Naive thymus-derived CD8-positive, alpha-beta T cell (primary cell): ENCODE data around the gene PTK6. TPM values are rescaled to one million over a fixed set of nuclear protein-coding genes. Genes with fewer than 3 reads are reported as not detected.

ENCODE experiments used
- ATAC-seq, 2 donors: fragments of 150-1000 bp; cut with Tn5 transposase in 1 of 2; sonication (Bioruptor Pico), chemical (Tn5 transposase) in 1 of 2; 1 replicate in 1 of 2; 2 replicates in 1 of 2; pipeline ENCODE4 v1.10.0; 2021; ENCODE audit warnings: mild to moderate bottlenecking in 2 of 2, moderate library complexity in 2 of 2
- POLR2A ChIA-PET: fragments of 350-600 bp; sonication (Branson Sonifier 250); formaldehyde crosslinking; loops from one replicate; lab custom pipeline; 2021; ENCODE audit warnings: antibody characterized with exemption; lab: Charles Lee
- DNase-seq, 10 donors: peaks; one replicate each; pipeline versions ENCODE4 v3.0.0 to v3.0.0-alpha.2; 2020 to 2022
- H3K27ac Mint-ChIP-seq, 10 donors: one replicate each; pipeline ENCODE4 v1.8.0; 2020 to 2022; ENCODE audit warnings: mild to moderate bottlenecking in 10 of 10, mixed read lengths in 10 of 10, moderate library complexity in 4 of 10, inconsistent platforms in 1 of 10
- H3K27me3 Mint-ChIP-seq, 5 donors: one replicate each; pipeline ENCODE4 v1.8.0; 2021 to 2022; ENCODE audit warnings: mixed read lengths in 5 of 5
- H3K36me3 Mint-ChIP-seq, 3 donors: one replicate each; pipeline ENCODE4 v1.8.0; 2020 to 2022; ENCODE audit warnings: mixed read lengths in 3 of 3, mild to moderate bottlenecking in 2 of 3, inconsistent platforms in 1 of 3
- H3K4me1 Mint-ChIP-seq, 4 donors: one replicate each; pipeline ENCODE4 v1.8.0; 2021 to 2022; ENCODE audit warnings: mixed read lengths in 4 of 4
- H3K4me3 Mint-ChIP-seq, 10 donors: one replicate each; pipeline ENCODE4 v1.8.0; 2020 to 2022; ENCODE audit warnings: mild to moderate bottlenecking in 10 of 10, mixed read lengths in 10 of 10, moderate library complexity in 6 of 10, inconsistent platforms in 1 of 10
- H3K9me3 Mint-ChIP-seq, 9 donors: one replicate each; pipeline ENCODE4 v1.8.0; 2020 to 2022; ENCODE audit warnings: mixed read lengths in 9 of 9, mild to moderate bottlenecking in 3 of 9, inconsistent platforms in 1 of 9, moderate library complexity in 1 of 9
- polyA plus RNA-seq, 3 donors: library from polyadenylated mRNA; unstranded; fragments of 300-500 nt; fragmentation: Illumina TruSeq; gene quantifications; one replicate each; pipeline ENCODE4 v1.2.3, GENCODE V29; 2021
- total RNA-seq, 8 experiments: library from RNA in 2 of 8; stranded (reverse) in 2 of 8; gene quantifications; one replicate each; pipeline ENCODE4 v1.2.3 and lab custom pipeline; 2021 to 2026

PTK6 gene
- total and polyA plus RNA-seq, 5 experiments from 2014 or later: 0.09 to 0.44 (median 0.16) TPM

DNA sequence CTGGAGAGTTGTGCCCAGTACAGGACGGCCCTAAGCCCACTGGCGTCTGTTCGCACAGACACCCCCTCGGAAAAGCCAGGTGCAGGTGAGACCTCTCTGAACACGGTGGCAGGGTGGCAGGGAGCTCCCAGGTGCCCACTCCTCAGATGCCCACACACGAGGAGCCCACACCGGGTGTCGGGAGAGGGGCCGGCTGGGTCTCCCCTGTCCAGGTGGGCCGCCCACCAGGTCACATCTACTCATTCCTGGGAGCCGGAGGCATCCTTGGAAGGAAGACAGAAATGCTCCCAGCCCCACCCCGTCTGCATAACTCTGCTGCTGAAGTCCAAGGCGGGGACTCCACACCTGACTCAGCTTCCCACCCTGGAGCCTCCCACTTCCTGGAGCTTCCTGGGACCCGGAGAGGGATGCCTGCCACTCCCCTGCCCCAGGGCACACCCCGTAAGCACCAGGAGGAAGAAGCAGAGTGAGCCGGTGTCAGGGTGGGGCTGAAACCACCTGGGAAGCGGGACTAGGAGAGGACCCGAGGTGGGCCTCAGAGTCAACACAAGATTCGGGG is 7.9 kb upstream of the PTK6 start:
- peaks cover 0 to 16% (median 0%) of the 10 kb centered on the region in 5 donors for H3K27me3 Mint-ChIP-seq
- peak overlapping the region in 2 of 10 donors; percentile 77 to 83 for H3K27ac Mint-ChIP-seq
- H3K9me3 Mint-ChIP-seq: no peaks in the 10 kb centered on the region
- no peak for ATAC-seq
- POLR2A ChIA-PET: interaction anchor here (0.7 to 1.8 kb wide), 2 partner anchors 24 to 84 kb away, joined by 3 to 5 read pairs; partner anchors contain the start of gene PPDPF
- no peaks in the 10 kb centered on the region for H3K36me3 Mint-ChIP-seq
- no peak overlapping the region for H3K4me3 Mint-ChIP-seq
- no peak for DNase-seq
- H3K4me1 Mint-ChIP-seq: peaks cover 7 to 22% (median 11%) of the 10 kb centered on the region in 4 donors

DNA sequence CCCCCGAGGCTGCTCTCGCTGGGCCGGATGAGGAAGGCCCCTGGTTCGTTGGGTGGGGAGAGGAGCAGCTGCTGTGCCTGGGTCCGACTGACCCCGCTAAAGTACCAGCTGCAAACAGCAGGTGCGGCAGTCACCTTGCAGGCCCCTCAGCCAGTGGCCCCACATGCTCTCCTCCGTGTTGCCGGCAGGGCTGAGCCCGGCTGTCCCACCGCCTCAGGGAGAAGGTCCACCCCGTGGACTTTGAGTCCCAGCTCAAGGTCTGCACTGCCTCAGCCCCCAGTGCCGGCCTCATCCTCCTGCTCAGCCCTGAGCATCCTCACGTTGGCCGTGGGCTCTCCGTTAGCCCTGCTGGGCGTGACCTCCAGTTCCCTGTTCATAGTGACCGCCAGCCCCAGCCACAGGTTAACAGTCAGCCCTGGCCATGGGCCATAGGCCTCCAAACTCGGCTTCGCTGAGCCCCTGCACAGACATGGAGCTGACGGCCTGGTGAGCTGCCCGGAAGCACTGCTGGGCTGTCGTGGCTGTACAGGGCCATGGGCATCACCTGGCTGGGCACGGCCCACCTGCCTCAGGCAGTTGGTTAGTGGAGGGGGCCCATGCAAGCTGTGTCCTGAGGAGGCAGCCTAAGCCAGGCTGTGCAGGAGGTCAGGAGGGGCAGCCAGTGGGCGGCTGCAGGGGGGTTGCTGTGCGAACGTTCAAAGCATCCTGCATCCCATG is 7.2 kb upstream of the PTK6 start:
- H3K4me1 Mint-ChIP-seq: peaks cover 6 to 16% (median 12%) of the 10 kb centered on the region in 4 donors
- H3K27me3 Mint-ChIP-seq: peaks cover 0 to 11% (median 0%) of the 10 kb centered on the region in 5 donors
- ATAC-seq (no peak), DNase-seq (no peak)
- POLR2A ChIA-PET: interaction anchor here (1.8 kb wide), 1 partner anchor 23 kb away, joined by 5 read pairs; the partner anchor contains the start of gene PPDPF
- H3K4me3 Mint-ChIP-seq: peak overlapping the region in 1 of 10 donors; percentile 24
- no peaks in the 10 kb centered on the region for H3K9me3 Mint-ChIP-seq
- H3K27ac Mint-ChIP-seq: no peak overlapping the region
- no peaks in the 10 kb centered on the region for H3K36me3 Mint-ChIP-seq

DNA sequence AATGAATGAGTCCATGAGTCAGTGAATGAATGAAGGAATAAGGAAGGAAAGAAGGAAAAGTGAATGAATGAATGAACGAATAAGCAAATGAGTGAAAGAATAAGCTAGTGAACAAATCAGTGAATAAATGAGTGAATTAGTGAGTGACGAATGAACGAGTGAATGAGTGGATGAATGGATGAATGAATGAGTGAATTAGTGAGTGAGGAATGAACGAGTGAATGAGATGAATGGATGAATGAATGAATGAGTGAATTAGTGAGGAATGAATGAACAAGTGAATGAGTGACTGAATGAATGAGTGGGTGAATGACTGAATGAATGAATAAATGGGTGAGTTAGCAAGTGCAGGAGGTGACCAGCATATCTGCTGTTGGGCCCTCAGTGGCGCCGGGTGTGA is 6.6 kb upstream of the PTK6 start:
- Mint-ChIP-seq H3K4me3 (no peak overlapping the region), H3K9me3 (no peaks in the 10 kb centered on the region), H3K4me1 (peaks cover 5 to 13% (median 10%) of the 10 kb centered on the region in 4 donors), H3K27me3 (peaks cover 0 to 8% (median 0%) of the 10 kb centered on the region in 5 donors), H3K27ac (no peak overlapping the region), H3K36me3 (no peaks in the 10 kb centered on the region)
- POLR2A ChIA-PET: no interaction called here
- ATAC-seq: no peak
- DNase-seq: no peak

DNA sequence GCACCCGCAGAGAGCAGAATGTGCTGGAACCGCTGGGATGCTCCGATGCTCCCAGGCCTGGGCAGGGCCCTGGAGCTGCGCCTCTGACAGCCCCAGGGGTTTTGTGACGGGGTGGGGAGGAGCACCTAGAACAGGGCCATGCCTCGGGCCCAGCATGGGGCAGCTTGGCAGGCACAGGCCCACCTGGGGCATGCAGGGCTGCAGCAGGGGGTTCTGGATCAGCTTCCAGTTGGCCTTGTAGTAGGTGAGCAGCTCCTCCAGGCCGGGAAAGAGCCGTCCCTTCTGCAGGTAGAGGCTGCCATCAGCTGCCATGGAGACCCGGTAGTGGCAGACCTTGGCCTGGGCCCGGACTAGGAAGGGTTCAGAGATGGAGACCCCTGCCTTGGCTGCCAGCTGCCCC is 6.0 kb upstream of the PTK6 start:
- Mint-ChIP-seq H3K4me1 (peaks cover 4 to 13% (median 11%) of the 10 kb centered on the region in 4 donors), H3K36me3 (no peaks in the 10 kb centered on the region), H3K27ac (no peak overlapping the region), H3K9me3 (no peaks in the 10 kb centered on the region), H3K4me3 (no peak overlapping the region), H3K27me3 (peaks cover 0 to 5% (median 0%) of the 10 kb centered on the region in 5 donors)
- DNase-seq (no peak), ATAC-seq (no peak)
- POLR2A ChIA-PET: no interaction called here

DNA sequence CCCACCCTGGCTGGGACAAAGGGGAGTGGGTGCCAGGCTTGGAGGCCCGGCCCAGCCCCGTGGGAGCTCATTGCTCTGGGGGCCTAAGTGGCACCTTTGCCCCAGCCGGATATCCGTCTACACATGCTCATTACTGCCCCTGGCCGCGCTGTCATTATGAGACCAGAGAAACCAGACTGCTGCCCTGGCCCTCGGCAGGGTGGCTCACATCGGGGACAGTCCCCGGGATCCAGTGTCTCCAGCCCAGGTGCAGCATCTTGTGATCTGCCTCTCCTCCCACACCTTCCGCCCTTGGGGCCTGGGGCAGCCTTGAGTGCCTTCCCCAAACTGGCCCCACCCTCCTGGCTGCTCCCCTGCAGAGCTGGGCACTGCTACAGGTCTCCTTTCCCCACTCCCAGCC is 5.5 kb upstream of the PTK6 start:
- ATAC-seq (no peak), DNase-seq (no peak)
- POLR2A ChIA-PET: interaction anchor here (0.9 to 1.7 kb wide), 2 partner anchors 9 to 439 kb away, joined by 4 to 5 read pairs; no protein-coding TSS in a partner anchor
- H3K27me3 Mint-ChIP-seq: peaks cover 0 to 2% (median 0%) of the 10 kb centered on the region in 5 donors
- no peaks in the 10 kb centered on the region for H3K9me3 Mint-ChIP-seq
- peaks cover 7 to 17% (median 14%) of the 10 kb centered on the region in 4 donors for H3K4me1 Mint-ChIP-seq
- no peak overlapping the region for H3K4me3 Mint-ChIP-seq
- H3K36me3 Mint-ChIP-seq: no peaks in the 10 kb centered on the region
- no peak overlapping the region for H3K27ac Mint-ChIP-seq

DNA sequence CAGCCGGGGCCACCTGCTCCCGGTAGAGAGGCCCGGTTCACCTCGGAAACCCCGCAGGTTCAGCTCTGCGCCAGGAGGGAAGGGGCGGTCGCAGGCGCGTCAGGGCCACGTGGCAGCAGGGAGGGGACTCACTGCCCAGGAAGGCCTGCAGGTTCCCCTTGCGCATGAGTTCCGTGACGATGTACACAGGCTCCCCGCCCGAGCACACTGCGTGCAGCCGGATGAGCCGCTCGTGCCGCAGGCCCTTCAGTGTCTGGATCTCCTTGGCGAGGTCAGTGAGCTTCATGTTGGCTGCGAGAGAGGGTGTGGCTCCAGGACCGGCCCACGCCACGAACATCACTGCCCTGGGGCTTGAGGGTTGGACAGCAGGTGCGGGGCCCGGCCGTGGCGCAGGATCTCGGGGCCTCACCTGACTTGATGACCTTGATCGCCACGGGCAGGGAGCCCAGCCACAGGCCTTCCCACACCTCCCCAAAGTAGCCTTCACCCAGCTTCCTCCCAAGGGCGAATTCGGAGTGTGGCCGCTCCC is 4.9 kb upstream of the PTK6 start:
- ATAC-seq (no peak), DNase-seq (no peak)
- Mint-ChIP-seq H3K4me1 (peaks cover 9 to 23% (median 16%) of the 10 kb centered on the region in 4 donors), H3K9me3 (no peaks in the 10 kb centered on the region), H3K4me3 (no peak overlapping the region), H3K27me3 (peaks cover 0 to 2% (median 0%) of the 10 kb centered on the region in 5 donors), H3K27ac (no peak overlapping the region), H3K36me3 (no peaks in the 10 kb centered on the region)
- POLR2A ChIA-PET: interaction anchor here (0.9 to 1.7 kb wide), 3 partner anchors 10 to 439 kb away, joined by 3 to 5 read pairs (median 4); partner anchors contain the start of gene HELZ2

DNA sequence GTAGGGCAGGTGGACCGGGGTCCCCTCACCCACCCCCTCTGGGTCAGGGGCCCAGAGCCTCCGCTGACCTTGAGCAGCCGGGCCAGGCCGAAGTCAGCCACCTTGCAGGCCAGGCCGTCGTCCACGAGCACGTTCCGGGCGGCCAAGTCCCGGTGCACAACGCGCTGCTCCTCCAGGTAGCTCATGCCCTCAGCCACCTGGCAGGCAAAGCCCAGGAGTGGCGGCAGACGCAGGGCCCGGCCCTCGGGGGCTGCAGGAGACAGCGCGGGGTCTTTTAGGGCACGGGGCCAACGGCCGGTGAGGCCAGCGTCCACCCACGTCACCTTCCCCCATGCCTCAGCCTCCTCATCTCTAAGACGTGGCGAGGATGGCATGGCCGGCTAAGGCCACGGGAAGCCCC is 4.2 kb upstream of the PTK6 start:
- no peak overlapping the region for H3K27ac Mint-ChIP-seq
- ATAC-seq (no peak), DNase-seq (no peak)
- peaks cover 11 to 30% (median 19%) of the 10 kb centered on the region in 4 donors for H3K4me1 Mint-ChIP-seq
- no peaks in the 10 kb centered on the region for H3K27me3 Mint-ChIP-seq
- POLR2A ChIA-PET: interaction anchor here (1.2 to 1.7 kb wide), 2 partner anchors 11 to 32 kb away, joined by 3 to 5 read pairs; partner anchors contain the start of gene HELZ2
- H3K9me3 Mint-ChIP-seq: no peaks in the 10 kb centered on the region
- H3K4me3 Mint-ChIP-seq: no peak overlapping the region
- H3K36me3 Mint-ChIP-seq: no peaks in the 10 kb centered on the region

DNA sequence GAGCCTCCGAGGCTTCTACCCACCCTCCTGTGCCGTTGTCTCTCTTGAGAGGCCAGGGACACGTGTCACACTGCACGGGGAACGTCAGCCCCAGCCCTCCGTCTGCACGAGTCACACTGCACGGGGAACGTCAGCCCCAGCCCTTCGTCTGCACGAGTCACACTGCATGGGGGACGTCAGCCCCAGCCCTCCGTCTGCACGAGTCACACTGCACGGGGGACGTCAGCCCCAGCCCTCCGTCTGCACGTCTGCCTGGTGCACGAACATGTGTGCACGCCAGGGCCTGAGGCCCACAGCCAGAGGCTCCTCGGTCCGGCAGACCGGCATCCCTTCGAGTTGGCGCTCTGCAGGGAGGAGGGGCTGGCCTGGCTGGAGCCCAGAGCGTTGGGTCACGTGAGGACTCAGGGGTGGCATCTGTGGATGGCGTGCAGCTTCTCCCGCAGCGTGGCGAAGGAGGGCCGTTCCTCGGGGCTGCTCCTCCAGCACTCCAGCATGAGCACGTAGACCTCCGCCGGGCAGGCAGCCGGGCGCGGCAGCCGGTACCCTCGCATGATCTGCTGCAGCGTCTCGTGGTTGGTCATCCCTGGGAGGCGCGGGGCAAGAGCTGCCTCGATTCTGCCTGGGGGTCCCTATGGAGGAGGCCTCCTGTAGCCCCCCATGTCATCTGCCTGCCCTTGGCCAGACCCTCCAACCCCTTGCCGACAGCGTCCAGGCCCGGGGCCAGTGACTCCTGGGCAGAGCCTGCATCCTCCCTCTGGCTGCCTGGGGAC is 3.4 kb upstream of the PTK6 start:
- Mint-ChIP-seq H3K36me3 (no peaks in the 10 kb centered on the region), H3K4me3 (no peak overlapping the region), H3K4me1 (peaks cover 11 to 31% (median 21%) of the 10 kb centered on the region in 4 donors), H3K27me3 (no peaks in the 10 kb centered on the region), H3K9me3 (no peaks in the 10 kb centered on the region), H3K27ac (peak overlapping the region in 1 of 10 donors; percentile 71)
- ATAC-seq (no peak), DNase-seq (no peak)
- POLR2A ChIA-PET: interaction anchor here (1.5 to 4.6 kb wide), 2 partner anchors 12 to 101 kb away, joined by 6 to 26 read pairs; no protein-coding TSS in a partner anchor

DNA sequence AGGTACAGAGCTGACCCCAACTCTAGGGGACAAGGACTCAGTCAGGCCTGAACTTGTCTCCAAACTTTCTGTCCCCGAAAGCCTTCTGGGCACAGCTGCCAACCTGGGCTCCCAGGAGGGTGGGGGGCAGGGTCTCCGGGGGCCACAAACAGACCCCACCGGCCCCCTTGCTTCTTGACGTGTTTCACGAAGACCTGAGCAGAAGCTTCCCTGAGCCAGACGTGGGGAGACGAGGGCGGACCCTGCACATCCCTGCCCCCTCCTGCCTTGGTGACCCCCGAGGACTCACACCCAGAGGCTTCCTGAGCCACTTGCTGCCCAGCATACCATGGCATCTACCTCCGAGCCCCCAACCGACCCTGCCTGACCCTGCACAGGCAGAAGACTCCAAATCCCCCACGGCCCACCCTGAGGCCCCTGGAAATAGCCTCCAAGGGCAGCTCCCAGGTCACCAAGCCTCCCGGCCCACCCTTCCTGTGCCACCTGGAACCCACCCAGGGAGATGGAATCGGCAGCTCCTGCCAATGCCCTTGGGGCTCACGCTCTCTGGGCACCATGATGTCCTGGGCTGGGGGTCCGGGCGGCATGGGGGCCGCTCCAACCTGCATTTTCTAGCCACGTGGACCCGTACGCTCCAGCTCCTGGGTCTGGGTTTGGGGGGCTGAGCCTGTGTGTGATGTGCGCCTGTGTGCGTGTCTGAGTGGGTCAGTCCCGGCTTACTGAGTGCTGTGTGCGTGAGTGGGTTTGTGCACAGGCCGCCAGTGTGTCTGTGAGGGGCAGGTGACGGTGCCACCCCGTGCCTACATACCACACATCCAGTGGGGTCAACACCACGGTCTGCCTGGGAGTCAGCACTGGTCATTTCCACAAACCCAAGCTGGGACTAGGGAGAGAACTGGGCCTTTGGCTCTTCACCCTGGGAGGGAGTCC is 2.5 kb upstream of the PTK6 start:
- Mint-ChIP-seq H3K27me3 (no peaks in the 10 kb centered on the region), H3K36me3 (no peaks in the 10 kb centered on the region), H3K4me1 (peaks cover 8 to 25% (median 18%) of the 10 kb centered on the region in 4 donors), H3K27ac (peak overlapping the region in 3 of 10 donors; percentile 45 to 71 (median 68)), H3K4me3 (peak overlapping the region in 2 of 10 donors; percentile 18 to 63), H3K9me3 (no peaks in the 10 kb centered on the region)
- POLR2A ChIA-PET: interaction anchor here (0.8 to 11.6 kb wide), 9 partner anchors 11 to 324 kb away, joined by 3 to 174 read pairs (median 5); partner anchors contain the start of gene PPDPF
- ATAC-seq: no peak
- DNase-seq: no peak

DNA sequence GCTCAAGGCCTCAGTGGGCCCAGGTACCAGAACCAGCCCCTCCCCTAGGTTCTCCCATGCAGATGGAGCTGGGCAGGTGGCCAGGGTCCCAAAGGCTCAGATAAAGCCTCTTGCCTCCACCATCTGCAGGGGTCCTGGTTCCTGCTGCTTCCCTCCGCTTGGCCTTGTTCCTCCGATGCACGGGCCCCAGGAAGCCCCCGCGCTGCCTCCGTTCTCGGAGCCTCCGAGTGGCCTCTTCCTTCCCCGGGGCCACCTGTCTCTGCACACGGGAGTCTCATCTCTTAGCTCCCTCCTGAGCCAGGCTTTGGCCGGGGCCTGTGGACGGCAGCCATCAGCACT is 1.9 kb upstream of the PTK6 start:
- Mint-ChIP-seq H3K4me1 (peaks cover 8 to 25% (median 18%) of the 10 kb centered on the region in 4 donors), H3K4me3 (peak overlapping the region in 2 of 10 donors; percentile 18 to 63), H3K9me3 (no peaks in the 10 kb centered on the region), H3K27me3 (no peaks in the 10 kb centered on the region), H3K36me3 (no peaks in the 10 kb centered on the region), H3K27ac (peak overlapping the region in 1 of 10 donors; percentile 45)
- POLR2A ChIA-PET: interaction anchor here (0.8 to 11.6 kb wide), 10 partner anchors 11 to 325 kb away, joined by 3 to 174 read pairs (median 6); partner anchors contain the start of genes PPDPF and RTEL1
- DNase-seq (no peak), ATAC-seq (no peak)
